Diencephalon (tissue), 1 donor: ENCODE measurements around the gene LIPE. TPM values are rescaled to one million over a fixed set of nuclear protein-coding genes. Genes with fewer than 3 reads are reported as not detected.

Experiments
- small RNA-seq: library from RNA; depleted of rRNA; stranded (forward); fragments of <200 nt; gene quantifications from one replicate; pipeline ENCODE3, GENCODE V24; 2014
- total RNA-seq: library from RNA; depleted of rRNA; stranded (reverse); fragments of >200 nt; gene quantifications from one replicate; pipeline ENCODE4 v1.2.3, GENCODE V29; 2014

The LIPE gene, protein sequence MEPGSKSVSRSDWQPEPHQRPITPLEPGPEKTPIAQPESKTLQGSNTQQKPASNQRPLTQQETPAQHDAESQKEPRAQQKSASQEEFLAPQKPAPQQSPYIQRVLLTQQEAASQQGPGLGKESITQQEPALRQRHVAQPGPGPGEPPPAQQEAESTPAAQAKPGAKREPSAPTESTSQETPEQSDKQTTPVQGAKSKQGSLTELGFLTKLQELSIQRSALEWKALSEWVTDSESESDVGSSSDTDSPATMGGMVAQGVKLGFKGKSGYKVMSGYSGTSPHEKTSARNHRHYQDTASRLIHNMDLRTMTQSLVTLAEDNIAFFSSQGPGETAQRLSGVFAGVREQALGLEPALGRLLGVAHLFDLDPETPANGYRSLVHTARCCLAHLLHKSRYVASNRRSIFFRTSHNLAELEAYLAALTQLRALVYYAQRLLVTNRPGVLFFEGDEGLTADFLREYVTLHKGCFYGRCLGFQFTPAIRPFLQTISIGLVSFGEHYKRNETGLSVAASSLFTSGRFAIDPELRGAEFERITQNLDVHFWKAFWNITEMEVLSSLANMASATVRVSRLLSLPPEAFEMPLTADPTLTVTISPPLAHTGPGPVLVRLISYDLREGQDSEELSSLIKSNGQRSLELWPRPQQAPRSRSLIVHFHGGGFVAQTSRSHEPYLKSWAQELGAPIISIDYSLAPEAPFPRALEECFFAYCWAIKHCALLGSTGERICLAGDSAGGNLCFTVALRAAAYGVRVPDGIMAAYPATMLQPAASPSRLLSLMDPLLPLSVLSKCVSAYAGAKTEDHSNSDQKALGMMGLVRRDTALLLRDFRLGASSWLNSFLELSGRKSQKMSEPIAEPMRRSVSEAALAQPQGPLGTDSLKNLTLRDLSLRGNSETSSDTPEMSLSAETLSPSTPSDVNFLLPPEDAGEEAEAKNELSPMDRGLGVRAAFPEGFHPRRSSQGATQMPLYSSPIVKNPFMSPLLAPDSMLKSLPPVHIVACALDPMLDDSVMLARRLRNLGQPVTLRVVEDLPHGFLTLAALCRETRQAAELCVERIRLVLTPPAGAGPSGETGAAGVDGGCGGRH
- 15.2 TPM for total RNA-seq

GRCh38 chr19:42427313-42427712, at the start of gene LIPE:
Gene LIPE, minus strand, starts transcription at chr19:42427388. Its CDS starts 239 bp downstream, at chr19:42427149.

DNA sequence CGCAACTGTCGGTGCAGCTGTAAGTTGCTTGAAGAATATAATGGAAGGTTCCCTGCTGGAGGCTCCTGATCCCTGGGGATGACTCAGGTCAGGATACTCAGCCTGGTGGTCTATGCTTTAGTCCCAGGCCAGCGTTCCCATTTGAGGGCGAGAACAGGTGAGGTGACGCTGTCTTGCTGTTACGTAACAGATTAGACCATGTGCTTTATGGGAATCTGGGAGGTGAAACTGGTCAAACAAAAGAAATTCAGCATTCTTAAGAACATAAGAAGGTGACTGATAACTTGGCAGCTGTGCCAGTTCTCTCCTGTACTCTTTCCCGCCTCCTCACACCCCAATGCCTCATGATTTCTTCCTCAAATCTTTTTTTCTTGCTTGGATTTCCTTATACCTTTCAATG, 15.6 kb upstream of the LIPE start, which contains the start of gene CXCL17:
CXCL17 (minus strand) TSS at position 114 of the 400 bp plus-strand sequence. CDS start 114 bp downstream, outside the sequence.

DNA sequence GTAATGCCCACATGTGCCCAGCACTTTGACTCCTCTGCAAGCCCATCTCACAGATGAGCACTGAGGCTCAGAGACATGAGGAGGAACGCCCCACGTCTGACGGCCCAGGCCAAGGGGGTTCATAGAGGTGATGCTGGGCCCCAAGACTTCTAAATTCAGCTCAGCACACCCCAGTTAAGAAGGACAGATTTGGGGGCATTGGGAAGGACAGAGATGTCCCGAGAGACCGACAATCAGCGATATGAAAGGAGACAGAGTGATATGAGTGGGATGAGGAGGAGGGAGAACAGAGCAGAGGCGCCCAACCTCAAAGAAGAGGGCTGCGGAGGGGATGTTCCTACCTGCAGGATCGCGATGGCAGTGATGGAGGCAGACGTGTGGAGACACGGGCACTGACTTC, 37.3 kb downstream of the LIPE start, which contains the start of gene CNFN:
CNFN (minus strand) TSS at position 399 of the 400 bp plus-strand sequence. CDS start 1,260 bp downstream, outside the sequence.

Small RNA genes lying within 50 kb of the gene (small RNA-seq; reads per million reads assigned to genes)
- not detected for gene RNU4-60P

Other genes with a start within 250 kb of the LIPE start
- 22.6 TPM for gene DEDD2, start 209.7 kb downstream of the LIPE start, total RNA-seq
- gene ZNF526, start 207.1 kb downstream of the LIPE start, total RNA-seq, result 5.3 TPM
- gene GSK3A, start 184.8 kb downstream of the LIPE start, total RNA-seq, result 34.6 TPM
- gene ERF, start 172.3 kb downstream of the LIPE start, total RNA-seq, result 10.4 TPM
- 20.8 TPM for gene CIC, start 158.1 kb downstream of the LIPE start, total RNA-seq
- gene PRR19, start 125.3 kb downstream of the LIPE start, total RNA-seq, result 3.5 TPM
- 131 TPM for gene PAFAH1B3, start 124.8 kb downstream of the LIPE start, total RNA-seq
- 59.5 TPM for gene TMEM145, start 114.1 kb downstream of the LIPE start, total RNA-seq
- 74.3 TPM for gene MEGF8, start 101.8 kb downstream of the LIPE start, total RNA-seq
- not detected for gene CNFN, start 37.1 kb downstream of the LIPE start, total RNA-seq
- gene CXCL17, start 15.6 kb upstream of the LIPE start, total RNA-seq, result not detected
- gene CEACAM1, start 101.1 kb upstream of the LIPE start, total RNA-seq, result 0.23 TPM
- not detected for gene CEACAM8, start 167.5 kb upstream of the LIPE start, total RNA-seq